K562 (cell line): ENCODE measurements around the gene TRAK1. TPM values are rescaled to one million over a fixed set of nuclear protein-coding genes. Genes with fewer than 3 reads are reported as not detected.

Experiments used
- AFF1 ChIP-seq, 2 experiments: fragments of 450-650 bp; IDR thresholded peaks; 2 replicates each; pipeline ENCODE4 v1.6.1; 2018; ENCODE audit warnings: mild to moderate bottlenecking in 2 of 2, low read depth in 1 of 2; ENCODE audit not compliant: partially characterized antibody in 2 of 2
- CCAR2 ChIP-seq: fragments of 200-400 bp; formaldehyde crosslinking; IDR thresholded peaks from 2 replicates; pipeline ENCODE4 v1.6.1; 2017; ENCODE audit warnings: mild to moderate bottlenecking, low read depth, low read length
- ETV6 ChIP-seq, 3 experiments: fragments of 150-350 bp in 1 of 3; sonication (generic) in 1 of 3; formaldehyde crosslinking in 1 of 3; IDR thresholded peaks; 2 replicates each; pipeline versions ENCODE4 v1.6.1 to v1.8.0; 2014 to 2022; ENCODE audit warnings: borderline replicate concordance in 2 of 3, low read depth in 2 of 3, antibody characterized with exemption in 1 of 3, low read length in 1 of 3, mild to moderate bottlenecking in 1 of 3, missing genetic modification reagents in 1 of 3
- NEUROD1 ChIP-seq: fragments of 150-350 bp; IDR thresholded peaks from 2 replicates; pipeline ENCODE4 v1.6.1; 2014; ENCODE audit warnings: borderline replicate concordance, low read length, low read depth; ENCODE audit not compliant: partially characterized antibody
- POLR3G ChIP-seq: IDR thresholded peaks from 2 replicates; pipeline ENCODE4 v1.6.1; 2011; ENCODE audit not compliant: insufficient read length, insufficient replicate concordance; ENCODE audit errors: extremely low read depth
- PRDM10 ChIP-seq: fragments of 450-650 bp; IDR thresholded peaks from 2 replicates; pipeline ENCODE4 v1.6.1; 2018; ENCODE audit not compliant: partially characterized antibody
- polyA plus RNA-seq, 8 experiments: library from polyadenylated mRNA; depleted of rRNA in 4 of 8; stranded (reverse) in 5 of 8; unstranded in 3 of 8; fragments of >200 nt; fragmentation: Nextera tagmentation in 2 of 8; fragmentation: Illumina TruSeq in 1 of 8; extraction: Ambion mirVana in 2 of 8; extraction: Trizol in 1 of 8; gene quantifications; 2 replicates each; pipeline versions ENCODE4 v1.2.1 to v1.2.3, GENCODE V29; 2011 to 2014; ENCODE audit warnings: inconsistent platforms in 1 of 8, missing spikeins in 1 of 8
- total RNA-seq, 7 experiments: library from RNA; depleted of rRNA in 6 of 7; stranded (reverse); fragments of >200 nt in 6 of 7; fragmentation: Illumina TruSeq in 2 of 7; extraction: Trizol in 2 of 7; gene quantifications; 2 replicates each; pipeline versions ENCODE4 v1.2.1 to v1.2.3, GENCODE V29; 2011 to 2021; ENCODE audit warnings: low replicate concordance in 1 of 7

The TRAK1 gene
- total and polyA plus RNA-seq, 9 of the 15 experiments (the other 6 are each of a cell fraction or from before 2014, with no cell fraction given) = 5.3 to 28.5 (median 17.5) TPM

- TF ChIP-seq ETV6 (IDR thresholded peaks at IDR 0.05; ENCODE audit: borderline replicate concordance in 1 of 2, low read depth in 2 of 2, low read length in 1 of 2) (no peak), ETV6 (CRISPR knock-in tag; IDR thresholded peaks at IDR 0.05; ENCODE audit: borderline replicate concordance) (no peak), CCAR2 (no peak), POLR3G (no peak), PRDM10 (no peak), AFF1 (IDR thresholded peaks at IDR 0.05; ENCODE audit: low read depth in 1 of 2, partially characterized antibody in 2 of 2) (no peak), NEUROD1 (no peak)
Observed at GRCh38 chr3:42042747-42043098, 48.4 kb upstream of the TRAK1 start (continued).
